Small intestine (tissue), 7 donors: ENCODE measurements around the gene KLF7. TPM values are rescaled to one million over a fixed set of nuclear protein-coding genes. Genes with fewer than 3 reads are reported as not detected.

Experiments
- DNase-seq, 2 donors: peaks; one replicate each; pipeline versions ENCODE4 v3.0.0 to v3.0.0-alpha.2; 2013
- FAIRE-seq: peaks from 2 replicates; lab custom pipeline; 2012; peaks lifted over from hg19 to GRCh38; lab: Jason Lieb, UNC
- H3K27ac ChIP-seq, 3 donors: one replicate each; pipeline ENCODE4 v1.5.1; 2013; ENCODE audit warnings: low read length in 2 of 3, mild to moderate bottlenecking in 2 of 3, control low read depth in 1 of 3, inconsistent platforms in 1 of 3, low read depth in 1 of 3, moderate library complexity in 1 of 3
- H3K27me3 ChIP-seq, 3 donors: one replicate each; pipeline ENCODE4 v1.6.1; 2013; ENCODE audit warnings: low read length in 3 of 3, inconsistent platforms in 1 of 3; ENCODE audit not compliant: control insufficient read depth in 3 of 3, insufficient read depth in 3 of 3
- H3K36me3 ChIP-seq, 3 donors: one replicate each; pipeline ENCODE4 v1.6.1; 2013; ENCODE audit warnings: low read length in 3 of 3, inconsistent platforms in 1 of 3, low read depth in 1 of 3, mild to moderate bottlenecking in 1 of 3, moderate library complexity in 1 of 3; ENCODE audit not compliant: control insufficient read depth in 3 of 3, insufficient read depth in 2 of 3
- H3K4me1 ChIP-seq, 3 donors: one replicate each; pipeline ENCODE4 v1.6.1; 2013; ENCODE audit warnings: low read length in 2 of 3, inconsistent platforms in 1 of 3, low read depth in 1 of 3, mild to moderate bottlenecking in 1 of 3, moderate library complexity in 1 of 3; ENCODE audit not compliant: control insufficient read depth in 3 of 3, insufficient read depth in 2 of 3
- H3K4me3 ChIP-seq, 3 donors: one replicate each; pipeline ENCODE4 v1.5.1; 2013; ENCODE audit warnings: low read length in 3 of 3, control low read depth in 1 of 3, inconsistent platforms in 1 of 3, low read depth in 1 of 3, mild to moderate bottlenecking in 1 of 3, moderate library complexity in 1 of 3
- H3K9me3 ChIP-seq, 2 donors: one replicate each; pipeline ENCODE4 v1.6.1; 2013; ENCODE audit warnings: low read depth in 1 of 2, low read length in 1 of 2; ENCODE audit not compliant: control insufficient read depth in 2 of 2, insufficient read depth in 1 of 2
- WGBS, 3 donors: extraction: QIAGEN DNeasy Blood & Tissue Kit; methylation state at CpG; one replicate each; pipeline ENCODE4 v1.1.7; 2013; 5-methylcytosine and 5-hydroxymethylcytosine counted together
- polyA plus RNA-seq, 4 donors: library from polyadenylated mRNA; stranded (reverse) in 3 of 4; unstranded in 1 of 4; fragments of 200-250 nt in 3 of 4; fragments of 120-200 nt in 1 of 4; gene quantifications; one replicate each; pipeline versions ENCODE4 v1.2.1 to v1.2.3, GENCODE V29; 2013
- donor health status: healthy with polysubstance abuse.
- donor health status: control.
- donor health status: control.
- donor health status: Bipolar disorder and iron deficiency.
- donor health status: healthy.

KLF7 gene
- polyA plus RNA-seq, 4 donors = 1.1 to 11.7 (median 9.0) TPM

DNA sequence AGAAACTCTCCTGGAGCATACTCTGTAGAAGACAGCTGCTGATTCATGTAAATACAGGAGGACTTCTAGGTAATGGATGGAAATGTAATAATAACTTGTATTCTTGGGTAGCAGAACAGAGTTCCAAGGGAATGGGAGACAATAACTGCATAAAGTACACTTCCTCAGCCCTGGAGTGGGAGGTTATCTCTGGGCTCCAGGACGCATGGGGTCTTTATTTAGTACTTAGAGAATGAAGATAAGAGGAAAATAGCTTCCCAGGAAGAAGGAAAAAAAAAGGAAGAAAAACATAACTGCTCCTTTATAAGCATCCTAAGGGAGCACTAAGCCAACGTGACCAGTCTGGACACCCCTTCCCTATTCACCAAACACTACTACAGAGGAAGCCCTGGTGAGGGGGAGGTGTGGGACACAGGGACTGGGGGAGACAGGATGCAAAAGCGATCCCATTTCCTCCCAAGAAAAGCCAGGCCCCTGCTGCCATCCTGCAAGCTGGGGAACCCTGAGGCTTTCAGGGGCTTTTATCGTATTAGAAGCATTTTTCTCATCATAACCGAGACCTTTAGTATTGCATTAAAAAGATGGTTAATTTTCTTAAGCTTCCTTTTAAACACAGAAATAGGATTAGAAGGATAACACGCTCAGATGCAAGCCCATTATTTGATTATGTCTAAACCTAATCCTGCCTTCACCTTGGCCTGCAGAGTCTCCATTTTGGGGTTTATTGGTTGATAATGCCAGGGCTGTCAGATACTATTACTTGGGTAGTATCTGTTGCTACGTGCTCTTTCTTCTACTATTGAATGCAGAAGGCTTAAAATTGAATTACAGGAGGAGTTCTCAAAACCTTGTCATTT, 78.5 kb downstream of the KLF7 start:
- Histone ChIP-seq H3K27ac (no peak overlapping the region), H3K36me3 (peaks cover 0 to 7% (median 0%) of the 10 kb centered on the region in 3 donors), H3K4me1 (no peaks in the 10 kb centered on the region), H3K9me3 (no peaks in the 10 kb centered on the region), H3K4me3 (no peak overlapping the region), H3K27me3 (no peaks in the 10 kb centered on the region)
- FAIRE-seq (no peak), DNase-seq (no peak)
- 82 to 91% (median 89%) methylated on average over 7 of the region's 7 CpGs for WGBS, 3 donors

GRCh38 chr2:207086136-207086535, 79.6 kb downstream of the KLF7 start:
- Histone ChIP-seq H3K4me1 (no peaks in the 10 kb centered on the region), H3K36me3 (peaks cover 0 to 7% (median 0%) of the 10 kb centered on the region in 3 donors), H3K4me3 (no peak overlapping the region), H3K27ac (no peak overlapping the region), H3K27me3 (no peaks in the 10 kb centered on the region), H3K9me3 (no peaks in the 10 kb centered on the region)
- DNase-seq (no peak), FAIRE-seq (no peak)
- 91 to 94% (median 91%) methylated on average over 8 of the region's 8 CpGs for WGBS, 3 donors

DNA sequence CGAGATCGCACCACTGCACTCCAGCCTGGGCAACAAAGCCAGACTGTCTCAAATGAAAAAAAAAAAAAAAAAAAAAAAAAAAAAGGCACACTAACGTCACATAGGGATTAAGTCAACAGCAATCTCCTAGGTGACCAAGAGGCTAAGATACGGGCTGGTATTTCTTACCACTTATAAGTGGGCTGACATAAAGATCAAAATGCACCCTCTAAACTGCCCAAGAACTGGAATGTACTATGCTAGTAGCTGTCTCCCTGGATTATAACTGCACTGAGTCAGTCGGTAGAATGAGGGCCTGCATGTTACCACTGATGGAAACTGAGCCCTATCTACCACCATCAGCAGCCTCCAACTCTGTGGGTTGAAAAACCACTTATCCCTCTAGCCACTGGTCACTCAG, 80.6 kb downstream of the KLF7 start:
- Histone ChIP-seq H3K4me3 (no peak overlapping the region), H3K36me3 (peaks cover 0 to 14% (median 0%) of the 10 kb centered on the region in 3 donors), H3K27me3 (no peaks in the 10 kb centered on the region), H3K27ac (no peak overlapping the region), H3K9me3 (no peaks in the 10 kb centered on the region), H3K4me1 (no peaks in the 10 kb centered on the region)
- 91 to 96% (median 95%) methylated on average over 5 of the region's 5 CpGs for WGBS, 3 donors
- FAIRE-seq (no peak), DNase-seq (no peak)

DNA sequence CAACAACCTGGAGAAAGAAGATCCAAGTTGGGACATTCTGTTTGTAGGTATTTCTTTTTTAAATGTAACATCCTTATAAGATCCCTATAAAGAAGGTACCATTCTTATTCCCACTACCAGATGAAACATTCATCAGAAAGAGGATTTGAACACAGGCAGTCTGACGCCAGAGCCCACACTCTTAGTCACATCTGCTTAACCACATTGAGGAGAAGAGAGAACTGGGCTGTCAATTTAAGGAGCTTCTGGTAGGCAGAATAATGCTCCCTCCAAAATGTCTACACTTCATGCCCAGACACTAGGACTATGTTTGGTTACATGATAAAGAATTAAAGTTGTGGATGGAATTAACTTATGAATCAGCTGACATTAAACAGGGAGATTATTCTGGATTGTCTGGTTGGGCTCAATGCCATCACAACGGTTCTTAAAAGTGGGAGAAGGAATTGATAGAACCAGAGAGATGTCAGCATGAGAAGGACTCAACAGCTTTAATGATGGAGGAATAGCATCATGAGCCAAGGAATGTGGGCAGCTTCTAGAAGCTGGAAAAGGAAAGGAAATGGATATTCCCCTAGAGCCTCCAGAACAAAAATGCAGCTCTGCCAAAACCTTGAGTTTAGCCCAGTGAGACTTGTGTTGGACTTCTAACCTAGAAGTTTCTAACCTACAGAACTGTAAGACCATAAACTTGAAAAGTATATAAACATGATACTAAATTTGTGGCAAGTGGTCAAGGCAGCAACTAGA, 82.2 kb downstream of the KLF7 start:
- H3K27ac ChIP-seq = no peak overlapping the region
- no peaks in the 10 kb centered on the region for H3K27me3 ChIP-seq
- no peak for DNase-seq
- no peaks in the 10 kb centered on the region for H3K9me3 ChIP-seq
- no peak for FAIRE-seq
- H3K36me3 ChIP-seq = peaks cover 0 to 19% (median 0%) of the 10 kb centered on the region in 3 donors
- no peak overlapping the region for H3K4me3 ChIP-seq
- 75 to 86% (median 80%) methylated on average over 2 of the region's 2 CpGs for WGBS, 3 donors
- H3K4me1 ChIP-seq = no peaks in the 10 kb centered on the region

DNA sequence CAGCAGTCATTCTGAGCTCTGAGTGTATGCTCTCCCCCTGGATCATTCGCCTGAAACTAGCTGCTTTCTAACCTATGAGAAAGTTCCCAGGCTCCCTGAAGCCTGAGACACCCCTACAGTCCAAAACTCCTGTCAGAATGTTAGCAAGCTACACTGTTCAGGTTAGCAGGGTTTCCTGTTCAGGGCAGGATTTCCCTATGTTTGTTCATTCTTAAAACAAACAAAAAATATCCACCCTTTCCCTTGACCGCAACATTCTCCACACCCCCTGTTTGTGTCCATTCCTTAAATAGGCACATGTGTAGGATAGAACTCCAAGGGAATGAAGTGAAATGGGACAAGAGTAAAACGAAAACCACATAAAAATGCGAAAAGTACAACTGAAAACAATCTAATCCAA, 83.1 kb downstream of the KLF7 start:
- no peaks in the 10 kb centered on the region for H3K4me1 ChIP-seq
- no peaks in the 10 kb centered on the region for H3K27me3 ChIP-seq
- peaks cover 0 to 15% (median 0%) of the 10 kb centered on the region in 3 donors for H3K36me3 ChIP-seq
- 79 to 91% (median 86%) methylated on average over 4 of the region's 4 CpGs for WGBS, 3 donors
- H3K9me3 ChIP-seq = no peaks in the 10 kb centered on the region
- FAIRE-seq (no peak), DNase-seq (no peak)
- H3K4me3 ChIP-seq = no peak overlapping the region
- no peak overlapping the region for H3K27ac ChIP-seq

GRCh38 chr2:207078186-207078798, 87.5 kb downstream of the KLF7 start:
- FAIRE-seq = no peak
- WGBS, 3 donors = 91 to 93% (median 92%) methylated on average over 6 of the region's 6 CpGs

GRCh38 chr2:207077266-207077665, 88.5 kb downstream of the KLF7 start:
- DNase-seq = peak; percentile 31 to 61
- 21 to 61% (median 48%) methylated on average over 2 of the region's 2 CpGs for WGBS, 3 donors
- Histone ChIP-seq H3K36me3 (peaks cover 0 to 12% (median 0%) of the 10 kb centered on the region in 3 donors), H3K4me3 (no peak overlapping the region), H3K4me1 (no peaks in the 10 kb centered on the region), H3K27me3 (no peaks in the 10 kb centered on the region), H3K27ac (no peak overlapping the region), H3K9me3 (no peaks in the 10 kb centered on the region)
- no peak for FAIRE-seq

More at GRCh38 chr2:207078186-207078798, 87.5 kb downstream of the KLF7 start:
- H3K4me1 ChIP-seq = no peaks in the 10 kb centered on the region
- no peak overlapping the region for H3K27ac ChIP-seq
- H3K9me3 ChIP-seq = no peaks in the 10 kb centered on the region
- H3K4me3 ChIP-seq = no peak overlapping the region
- no peak for DNase-seq
- H3K36me3 ChIP-seq = peaks cover 0 to 12% (median 0%) of the 10 kb centered on the region in 3 donors
- no peaks in the 10 kb centered on the region for H3K27me3 ChIP-seq

GRCh38 chr2:207075456-207075855, 90.3 kb downstream of the KLF7 start:
- Histone ChIP-seq H3K4me1 (no peaks in the 10 kb centered on the region), H3K9me3 (no peaks in the 10 kb centered on the region), H3K27ac (no peak overlapping the region), H3K27me3 (no peaks in the 10 kb centered on the region), H3K4me3 (no peak overlapping the region), H3K36me3 (peaks cover 0 to 7% (median 0%) of the 10 kb centered on the region in 3 donors)
- 82 to 97% (median 94%) methylated on average over 6 of the region's 6 CpGs for WGBS, 3 donors
- DNase-seq (no peak), FAIRE-seq (no peak)
